Activated CD4-positive, alpha-beta T cell treated with anti-CD3 and anti-CD28 coated beads, Interleukin-2, amount 50 U/mL, for 48 hours (primary cell): ENCODE measurements around the gene TIMM50.
"Not testable (repeated sequence)": the region's sequence is repeated elsewhere in the genome, so short reads cannot be mapped to it uniquely, and the experiment has no call there.

Experiments
- DNase-seq, 2 experiments: peaks; one replicate each; pipeline ENCODE4 v3.0.0-alpha.2; 2020

TIMM50 gene

GRCh38 chr19:39470724-39471339 lies 9.8 kb upstream of the TIMM50 start:
- peak in 1 of 2 experiments; percentile 34 for DNase-seq

DNA sequence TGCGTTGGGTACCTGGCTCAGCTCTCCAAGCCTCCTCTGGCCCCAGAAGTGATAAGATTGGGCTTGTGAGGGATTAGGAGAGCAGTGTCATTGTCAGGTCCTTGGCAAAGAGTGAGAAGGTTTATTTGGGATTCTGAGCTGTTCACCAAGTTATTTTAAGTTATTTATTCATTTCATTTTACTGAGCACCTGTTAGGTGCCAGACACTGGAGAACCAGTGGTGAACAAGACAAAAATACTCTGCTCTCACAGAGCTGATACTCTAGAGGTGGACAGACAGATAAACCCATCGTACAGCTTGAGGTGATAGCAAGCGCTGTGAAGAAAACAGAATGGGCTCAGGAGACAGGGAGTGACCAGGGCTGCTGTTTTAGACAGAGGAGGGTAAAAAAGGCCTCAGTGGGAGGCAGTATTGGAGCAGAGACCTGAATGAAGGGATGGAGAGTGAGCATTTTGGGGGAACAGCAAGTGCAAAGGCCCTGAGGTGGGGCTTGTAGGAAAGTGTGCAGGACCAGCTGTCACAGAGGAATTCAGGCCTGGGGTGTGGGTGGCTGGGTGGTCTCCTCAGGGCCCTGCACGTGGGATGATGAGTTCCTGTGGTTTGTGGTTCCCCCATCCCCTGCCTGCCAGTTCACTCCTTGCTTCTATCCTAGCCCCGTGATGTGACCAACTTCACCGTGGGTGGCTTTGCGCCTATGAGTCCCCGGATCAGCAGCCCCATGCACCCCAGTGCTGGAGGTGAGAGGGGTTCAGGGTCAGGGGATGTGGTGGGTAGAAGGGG lies 8.7 kb upstream of the TIMM50 start:
- no peak for DNase-seq

- DNase-seq = no peak
These were observed 7.7 kb upstream of the TIMM50 start for GRCh38 chr19:39472746-39473442.

DNA sequence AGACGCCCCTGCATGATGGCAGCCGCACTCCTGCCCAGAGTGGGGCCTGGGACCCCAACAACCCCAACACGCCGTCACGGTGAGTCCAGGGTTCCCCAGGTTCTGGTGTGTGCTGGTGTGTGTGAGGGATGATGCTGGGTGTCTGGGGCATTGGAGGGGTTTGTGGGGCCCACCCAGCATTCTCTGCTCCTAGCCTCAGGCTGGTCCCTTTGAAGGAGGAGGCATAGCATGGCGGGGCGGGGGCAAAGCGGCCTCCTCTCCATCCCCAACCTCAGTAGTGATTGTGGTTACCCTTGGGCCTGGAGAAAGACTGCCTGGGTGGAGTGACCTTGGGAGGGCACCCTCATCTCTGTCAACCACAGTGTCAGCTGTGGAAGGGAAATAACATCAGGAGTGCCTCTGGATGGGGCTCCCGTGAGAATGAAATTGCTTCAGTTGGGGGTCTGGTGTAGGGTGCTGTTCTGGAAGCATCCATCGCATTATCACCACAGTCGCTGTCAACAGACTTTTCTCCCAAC lies 7.1 kb upstream of the TIMM50 start:
- no peak for DNase-seq

- DNase-seq = peak; percentile 72 to 80
These were observed 6.5 kb upstream of the TIMM50 start for GRCh38 chr19:39474139-39474620.

- no peak for DNase-seq
These were observed 4.9 kb upstream of the TIMM50 start for GRCh38 chr19:39475748-39476147.

GRCh38 chr19:39479319-39479801 lies 1.3 kb upstream of the TIMM50 start:
- not testable (repeated sequence) for DNase-seq

DNA sequence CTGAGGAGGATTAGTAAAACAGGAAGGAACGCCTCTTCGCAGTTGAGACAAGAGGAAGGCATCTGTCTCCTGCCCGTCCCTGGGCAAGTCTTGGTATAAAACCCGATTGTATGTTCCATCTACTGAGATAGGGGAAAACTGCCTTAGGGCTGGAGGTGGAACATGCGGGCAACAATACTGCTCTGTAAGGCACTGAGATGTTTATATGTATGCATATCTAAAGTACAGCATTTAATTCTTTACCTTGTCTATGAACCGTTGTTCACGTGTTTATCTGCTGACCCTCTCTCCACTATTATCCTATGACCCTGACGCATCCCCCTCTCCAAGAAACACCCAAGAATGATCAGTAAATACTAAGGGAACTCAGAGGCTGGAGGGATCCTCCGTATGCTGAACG lies 722 bp upstream of the TIMM50 start:
- DNase-seq = no peak

- DNase-seq = no peak
These were observed 549 bp downstream of the TIMM50 start for GRCh38 chr19:39481229-39481545.

- DNase-seq = no peak
These were observed 1.0 kb downstream of the TIMM50 start for GRCh38 chr19:39481676-39482075.

GRCh38 chr19:39483141-39483540 lies 2.5 kb downstream of the TIMM50 start:
- no peak for DNase-seq

- no peak for DNase-seq
These were observed 9.1 kb downstream of the TIMM50 start for GRCh38 chr19:39489756-39490155.

- no peak for DNase-seq
These were observed 11.6 kb downstream of the TIMM50 start for GRCh38 chr19:39492225-39492624.

- DNase-seq = no peak
These were observed 12.2 kb downstream of the TIMM50 start for GRCh38 chr19:39492788-39493187.

GRCh38 chr19:39494661-39495060 lies 14.0 kb downstream of the TIMM50 start:
- no peak for DNase-seq

GRCh38 chr19:39496063-39496462 lies 15.4 kb downstream of the TIMM50 start:
- DNase-seq = no peak

- no peak for DNase-seq
These were observed 17.0 kb downstream of the TIMM50 start for GRCh38 chr19:39497701-39497995.

DNA sequence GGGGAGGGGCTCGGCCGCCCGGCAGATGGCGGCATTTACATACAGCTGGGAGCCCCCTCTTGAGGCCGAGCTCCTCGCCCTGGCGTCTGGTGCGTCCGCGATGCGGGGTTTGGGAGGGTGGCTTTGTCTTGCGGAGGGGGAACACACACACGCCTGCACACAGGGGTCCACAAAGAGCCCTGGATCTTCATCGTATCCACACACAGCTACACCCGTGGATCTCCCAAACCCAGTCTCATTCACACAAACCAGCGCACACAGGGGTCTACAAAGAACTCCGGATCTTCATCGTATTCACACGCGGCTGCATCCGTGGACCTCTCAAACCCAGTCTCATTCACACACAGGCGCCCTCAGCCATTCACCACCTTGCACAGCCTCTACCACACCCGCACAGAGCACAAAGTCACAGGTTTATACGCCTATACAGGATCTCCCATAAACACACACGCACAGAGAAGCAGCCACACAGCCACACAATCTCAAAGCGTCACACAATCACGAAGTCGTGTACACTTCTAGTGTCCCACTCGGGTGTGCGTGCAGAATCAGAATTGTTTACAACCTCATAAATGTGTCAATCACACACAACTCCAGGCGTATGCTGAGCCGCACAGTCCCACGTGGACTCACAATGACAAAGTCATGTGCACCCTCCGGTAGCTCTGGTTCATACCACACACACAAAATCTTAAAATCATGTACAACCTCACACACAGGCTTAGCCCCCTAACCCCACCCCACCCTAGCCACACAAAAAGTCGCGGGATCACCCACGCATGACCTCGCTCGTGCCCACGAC lies 17.6 kb downstream of the TIMM50 start:
- peak in 1 of 2 experiments; percentile 29 for DNase-seq

GRCh38 chr19:39498798-39499642 lies 18.4 kb downstream of the TIMM50 start, which contains the start of gene DLL3:
TSS of gene DLL3 (plus strand) at chr19:39498947. CDS start at chr19:39498975, 28 bp downstream.
- peak in 1 of 2 experiments; percentile 28 for DNase-seq

- no peak for DNase-seq
These were observed 19.3 kb downstream of the TIMM50 start for GRCh38 chr19:39499932-39500331.

DNA sequence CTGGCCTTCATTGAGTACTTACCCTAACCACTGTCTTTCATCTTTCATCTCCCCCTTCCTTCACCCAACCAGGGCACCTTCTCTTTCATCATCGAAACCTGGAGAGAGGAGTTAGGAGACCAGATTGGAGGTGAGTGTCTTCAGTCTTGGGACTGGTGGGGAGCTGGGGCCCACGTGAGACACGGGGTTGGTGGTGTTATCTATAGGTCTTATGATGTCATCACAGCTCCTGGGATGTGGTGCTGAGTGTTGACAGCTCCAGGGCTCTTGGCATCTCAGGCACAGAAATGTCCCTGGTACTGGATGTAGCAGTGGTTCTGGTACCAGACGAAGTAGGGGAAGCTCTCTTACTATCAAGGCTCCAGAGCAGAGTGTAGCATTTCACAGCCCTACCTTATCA lies 19.9 kb downstream of the TIMM50 start:
- no peak for DNase-seq

- DNase-seq = no peak
These were observed 20.7 kb downstream of the TIMM50 start for GRCh38 chr19:39501340-39501739.
